GM18870 (cell line): ENCODE measurements around the gene AARSD1.
"Not testable (repeated sequence)": the region's sequence is repeated elsewhere in the genome, so short reads cannot be mapped to it uniquely, and the experiment has no call there.

Experiments used
- ATAC-seq: cut with Tn5 transposase; IDR thresholded peaks from one replicate; pipeline ENCODE4 v1.9.1; 2021; ENCODE audit warnings: moderate library complexity; ENCODE audit not compliant: unreplicated experiment

AARSD1 gene

DNA sequence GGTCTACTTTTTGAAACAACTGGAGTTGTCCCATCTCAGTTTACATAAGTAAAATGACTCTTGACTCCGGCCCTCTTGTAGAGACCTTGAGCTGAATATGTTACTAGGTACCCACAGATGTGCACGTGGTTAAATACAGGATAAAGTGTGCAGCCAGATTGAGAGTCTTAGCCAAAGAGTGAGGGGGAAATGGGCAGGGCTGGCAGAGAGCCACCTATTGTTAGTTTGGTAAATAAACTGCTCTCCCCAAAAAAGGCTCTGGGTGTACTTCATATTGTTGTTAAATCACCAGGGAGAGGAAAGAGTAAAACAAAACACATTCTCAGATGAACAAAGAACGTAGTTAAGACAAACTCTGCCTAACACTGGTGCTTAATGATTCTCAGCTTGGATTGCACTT, 43.3 kb downstream of the AARSD1 start:
- ATAC-seq = no peak

DNA sequence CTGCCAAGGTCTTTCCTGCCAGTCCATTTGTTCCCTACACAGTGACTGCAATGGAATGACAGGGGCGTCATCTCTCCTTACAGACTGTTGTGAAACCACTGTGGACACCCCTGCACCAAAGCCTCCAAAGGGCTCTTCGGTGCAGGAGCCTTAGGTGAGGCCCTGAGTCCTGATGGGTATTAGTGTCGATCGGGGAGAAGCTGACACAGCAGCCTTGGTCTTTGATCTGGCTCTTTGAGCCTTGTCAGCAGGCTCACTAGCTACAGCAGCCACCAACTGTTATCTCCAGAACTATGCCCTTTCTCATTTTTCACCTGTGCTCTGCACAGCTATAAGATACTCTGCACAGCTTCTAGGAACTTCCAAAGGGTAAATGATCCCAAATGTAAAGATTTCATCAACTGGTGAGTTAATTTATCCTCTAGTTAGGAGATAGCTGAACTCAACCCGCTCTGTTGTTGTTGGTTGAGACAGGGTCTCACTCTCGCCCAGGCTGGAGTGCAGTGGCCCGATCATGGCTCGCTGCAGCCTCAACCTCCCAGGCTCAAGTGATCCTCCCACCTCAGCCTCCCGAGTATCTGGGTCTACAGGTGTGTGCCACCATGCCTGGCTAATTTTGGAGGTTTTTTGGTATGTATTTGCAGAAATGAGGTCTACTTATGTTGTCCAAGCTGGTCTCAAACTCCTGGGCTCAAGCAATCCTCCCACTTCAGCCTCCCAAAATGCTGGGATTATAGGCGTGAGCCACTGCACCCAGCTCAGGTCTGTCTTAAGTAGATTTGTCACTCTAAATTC, 44.0 kb downstream of the AARSD1 start:
- no peak for ATAC-seq

DNA sequence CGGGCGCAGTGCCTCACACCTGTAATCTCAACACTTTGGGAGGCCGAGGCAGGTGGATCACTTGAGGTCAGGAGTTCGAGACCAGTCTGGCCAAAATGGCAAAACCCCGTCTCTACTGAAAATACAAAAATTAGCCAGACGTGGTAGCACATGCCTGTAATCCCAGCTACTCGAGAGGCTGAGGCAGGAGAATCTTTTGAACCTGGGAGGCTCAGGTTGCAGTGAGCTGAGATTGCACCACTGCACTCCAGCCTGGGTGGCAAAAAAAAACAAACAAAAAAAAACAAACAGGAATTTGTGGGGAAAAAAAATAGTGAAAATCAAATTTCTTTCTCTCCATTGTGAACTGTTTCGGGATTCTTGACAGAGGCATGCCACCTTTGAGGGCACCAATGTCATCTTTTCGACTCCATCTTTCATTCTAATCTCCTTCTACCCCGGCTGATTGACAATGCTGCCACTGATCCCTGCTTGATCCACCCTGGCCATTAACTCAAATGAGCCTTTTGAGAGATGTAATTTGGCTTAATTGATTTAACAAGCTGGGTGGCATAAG, 44.7 kb downstream of the AARSD1 start:
- ATAC-seq = not testable (repeated sequence)

DNA sequence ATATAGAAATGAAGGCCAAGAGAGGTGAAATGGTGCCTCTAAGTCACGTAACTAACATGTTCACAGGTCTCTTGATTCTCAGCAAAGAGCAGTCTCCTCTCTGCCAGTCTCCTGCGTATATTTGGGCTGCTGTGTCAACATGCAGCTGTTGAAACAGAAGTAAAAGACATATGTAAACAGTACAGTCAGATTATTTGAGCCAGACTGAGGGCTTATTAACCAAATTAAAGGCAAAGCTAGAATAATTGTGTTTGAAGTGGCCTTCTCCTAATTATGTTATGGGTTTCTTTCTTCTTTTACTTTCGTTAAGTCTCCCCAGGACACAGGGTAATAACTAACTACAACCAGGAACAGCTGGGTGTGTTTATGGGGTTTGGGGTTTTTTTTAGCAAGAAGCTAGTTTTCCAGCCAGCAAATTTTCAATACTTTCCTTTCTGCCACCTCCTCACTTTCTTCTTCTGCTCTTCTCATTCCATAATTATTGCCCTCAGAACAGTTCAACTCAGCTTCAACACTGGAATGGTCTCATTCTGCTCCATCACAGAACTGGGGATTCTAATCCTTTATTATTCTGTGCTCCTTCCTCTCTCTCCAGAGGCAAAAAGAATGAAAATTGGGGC, 45.2 kb downstream of the AARSD1 start:
- no peak for ATAC-seq

DNA sequence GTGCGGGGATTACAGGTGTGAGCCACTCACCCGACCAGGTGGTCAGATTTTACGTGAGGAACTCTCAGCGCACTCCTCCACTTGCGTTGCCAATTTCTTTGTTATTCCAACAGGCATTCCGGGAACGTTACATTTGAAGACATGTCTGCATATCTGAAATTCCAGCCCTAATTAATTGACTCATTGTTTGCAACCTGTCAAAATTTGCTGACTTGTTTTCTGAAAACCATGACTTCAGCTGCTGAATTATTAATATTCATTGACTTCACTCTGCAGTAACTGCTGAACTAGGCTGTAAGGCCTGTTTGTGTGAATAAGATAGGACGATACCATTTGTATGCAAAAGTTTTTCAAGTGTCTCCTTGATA, 47.0 kb downstream of the AARSD1 start:
- no peak for ATAC-seq

DNA sequence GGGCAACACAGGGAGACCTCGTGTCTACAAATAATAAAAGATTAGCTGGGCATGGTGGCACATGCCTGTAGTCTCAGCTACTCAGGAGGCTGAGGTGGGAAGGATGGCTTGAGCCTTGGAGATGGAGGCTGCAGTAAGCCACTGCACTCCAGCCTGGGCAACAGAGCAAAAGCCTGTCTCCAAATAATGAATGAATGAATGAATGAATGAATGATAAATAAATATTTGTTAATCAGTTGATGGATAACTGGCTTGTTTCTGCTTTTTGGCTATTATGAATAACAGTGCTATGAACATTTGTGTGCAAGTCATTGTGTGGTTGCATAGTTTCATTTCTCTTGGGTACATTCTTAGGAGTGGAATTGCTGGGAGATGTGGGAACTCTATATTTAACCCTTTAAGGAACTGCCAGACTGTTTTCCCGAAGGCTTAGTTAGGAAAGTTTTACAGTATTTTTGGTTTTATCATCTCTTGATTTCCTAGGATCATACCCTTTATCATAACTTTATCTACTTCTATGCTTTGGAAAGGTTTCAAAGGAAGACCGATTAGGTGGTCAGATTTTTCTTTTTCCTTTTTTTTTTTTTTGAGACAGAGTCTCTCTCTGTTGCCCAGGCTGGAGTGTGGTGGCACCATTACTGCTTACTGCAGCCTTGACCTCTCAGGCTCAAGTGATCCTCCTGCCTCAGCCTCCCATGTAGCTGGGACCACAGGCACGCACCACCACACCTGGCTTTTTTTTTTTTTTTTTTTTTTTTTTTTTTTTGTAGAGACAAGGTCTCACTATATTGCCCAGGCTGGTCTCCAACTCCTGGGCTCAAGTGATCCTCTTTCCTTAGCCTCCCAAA, 47.6 kb downstream of the AARSD1 start:
- not testable (repeated sequence) for ATAC-seq

DNA sequence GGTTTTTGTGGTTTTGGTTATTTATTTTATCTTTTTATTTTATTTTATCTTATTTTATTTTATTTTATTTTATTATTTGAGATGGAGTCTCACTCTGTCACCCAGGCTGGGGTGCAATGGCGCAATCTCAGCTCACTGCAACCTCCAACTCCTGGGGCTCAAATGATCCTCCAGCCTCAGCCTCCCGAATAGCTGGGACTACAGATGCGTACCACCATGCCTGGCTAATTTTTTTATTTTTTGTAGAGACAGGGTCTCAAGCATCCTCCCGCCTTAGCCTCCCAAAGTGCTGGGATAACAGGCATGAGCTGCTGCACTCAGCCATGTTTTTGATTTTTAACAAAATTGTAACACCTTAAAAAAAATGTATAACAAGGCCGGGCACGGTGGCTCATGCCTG, 49.0 kb downstream of the AARSD1 start:
- ATAC-seq = not testable (repeated sequence)

DNA sequence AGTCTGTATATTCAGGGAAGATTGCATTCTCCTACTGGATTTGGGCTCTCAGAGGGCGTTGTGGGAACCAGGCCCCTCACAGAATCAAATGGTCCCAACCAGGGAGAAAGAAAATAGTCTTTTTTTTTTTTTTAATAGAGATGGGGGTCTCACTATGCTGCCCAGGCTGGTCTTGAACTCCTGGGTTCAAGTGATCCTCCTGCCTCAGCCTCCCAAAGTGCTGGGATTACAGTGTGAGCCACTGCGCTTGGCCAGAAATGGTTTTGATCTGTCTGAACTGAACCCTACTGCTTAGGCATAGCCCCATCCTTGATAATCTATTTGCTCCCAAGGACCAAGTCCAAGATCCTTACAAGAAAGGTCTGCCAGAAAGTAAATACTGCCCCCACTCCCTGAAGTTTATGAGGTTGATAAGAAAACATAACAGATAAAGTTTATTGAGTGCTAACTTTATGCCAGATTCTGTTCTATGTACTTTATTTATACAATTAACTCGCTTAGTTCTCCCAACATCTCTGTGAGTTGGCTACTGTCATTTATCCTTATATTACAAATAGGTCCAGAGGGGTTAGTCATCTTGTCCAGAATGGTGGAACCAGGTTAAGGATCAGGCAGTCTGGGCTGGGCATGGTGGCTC, 50.2 kb downstream of the AARSD1 start:
- ATAC-seq = no peak

DNA sequence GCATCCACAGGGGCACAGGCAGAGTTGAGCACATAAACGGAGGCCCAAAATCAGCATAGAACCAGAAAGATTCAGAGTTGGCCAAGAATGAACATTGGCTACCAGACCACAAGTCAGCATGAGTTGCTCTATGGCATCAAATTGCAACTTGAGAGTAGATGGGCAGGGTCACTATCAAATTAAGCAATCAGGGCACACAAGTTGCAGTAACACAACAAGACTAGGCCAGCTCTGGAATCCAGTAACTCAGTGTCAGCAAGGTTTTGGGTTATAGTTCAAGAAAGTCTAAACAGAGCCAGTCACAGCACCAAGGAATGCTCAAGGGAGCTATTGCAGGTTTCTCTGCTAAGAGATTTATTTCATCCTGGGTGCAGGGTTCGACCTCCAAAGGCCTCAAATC, 50.7 kb downstream of the AARSD1 start:
- ATAC-seq = no peak

DNA sequence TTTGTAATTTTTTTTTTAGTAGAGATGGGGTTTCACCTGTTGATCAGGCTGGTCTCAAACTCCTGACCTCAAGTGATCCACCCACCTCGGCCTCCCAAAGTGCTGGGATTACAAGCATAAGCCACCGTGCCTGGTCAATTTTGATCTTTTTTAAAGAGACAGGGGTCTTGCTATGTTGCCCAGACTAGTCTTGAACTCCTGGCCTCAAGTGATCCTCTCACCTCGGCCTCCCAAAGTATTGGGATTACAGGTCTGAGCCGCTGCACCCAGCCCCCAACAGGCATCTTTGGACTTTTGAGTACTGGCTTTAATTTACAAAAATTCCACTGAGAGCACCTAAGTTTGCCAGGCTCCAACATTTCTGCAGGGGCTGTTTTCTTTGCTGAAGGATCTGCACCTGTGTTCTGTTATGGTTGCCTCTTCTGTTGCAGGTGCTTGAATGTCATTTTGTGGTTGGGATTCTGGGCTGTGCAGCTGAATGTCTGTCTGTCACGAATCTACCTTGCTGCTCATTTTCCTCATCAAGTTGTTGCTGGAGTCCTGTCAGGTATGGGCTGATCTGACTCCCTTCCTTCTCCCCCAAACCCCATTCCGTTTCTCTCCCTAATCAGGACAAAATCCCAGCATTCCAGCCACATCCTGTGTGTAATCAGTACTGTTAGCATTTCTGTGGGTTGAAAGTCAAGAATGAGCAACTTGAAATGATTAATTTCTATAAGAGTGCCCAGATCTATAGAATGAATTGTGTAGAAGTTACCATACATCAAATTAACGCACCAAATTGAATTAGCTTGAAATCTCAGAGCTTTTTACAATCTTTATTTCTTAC, 55.2 kb downstream of the AARSD1 start:
- no peak for ATAC-seq

DNA sequence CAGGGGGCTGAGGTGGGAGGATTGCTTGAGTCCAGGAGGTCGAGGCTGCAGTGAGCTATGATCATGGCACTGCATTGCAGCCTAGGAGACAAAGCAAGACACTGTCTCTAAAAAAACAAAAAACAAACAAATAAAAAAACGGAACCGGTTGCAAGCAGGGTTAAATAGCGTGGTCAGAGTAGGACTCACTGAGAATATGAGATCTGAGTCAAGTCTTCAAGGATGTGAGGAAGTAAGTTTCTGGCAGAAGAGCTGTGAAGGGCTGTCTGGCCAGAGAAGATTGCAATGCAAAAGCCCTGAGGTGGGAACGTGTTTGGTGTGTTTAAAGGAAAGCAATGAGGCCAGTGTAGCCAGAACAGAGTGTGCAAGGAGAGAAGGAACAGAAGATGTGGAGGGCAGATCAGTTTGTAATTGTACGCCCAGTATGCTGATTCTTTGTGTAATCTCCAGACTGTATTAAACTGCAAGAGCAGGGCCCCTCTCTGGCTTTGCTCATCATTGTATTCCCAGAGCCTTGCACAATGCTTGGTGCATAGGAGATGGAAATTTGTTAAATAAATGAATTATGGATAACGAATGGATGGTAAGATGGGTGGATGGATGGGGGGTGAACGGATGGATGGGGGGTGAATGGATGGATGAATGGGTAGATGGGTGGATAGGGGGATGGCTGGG, 57.3 kb downstream of the AARSD1 start:
- no peak for ATAC-seq

DNA sequence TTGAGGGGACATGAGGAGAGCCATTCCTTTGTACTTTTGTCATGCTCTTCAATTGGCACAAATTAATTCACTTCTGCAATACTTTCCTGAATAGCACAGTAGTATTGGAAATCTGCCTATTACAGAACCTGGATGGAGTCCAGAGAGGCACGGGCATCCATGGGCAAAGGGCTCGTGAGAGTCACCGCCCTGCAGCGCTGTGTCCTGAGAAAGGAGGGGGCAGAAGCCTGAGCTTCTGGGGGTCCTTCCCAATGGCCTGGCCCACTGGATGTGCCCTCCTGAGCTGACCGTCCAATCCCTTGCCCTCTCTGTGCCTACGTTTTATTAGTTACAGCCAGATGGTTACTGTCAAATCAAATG, 60.2 kb downstream of the AARSD1 start:
- ATAC-seq = no peak

DNA sequence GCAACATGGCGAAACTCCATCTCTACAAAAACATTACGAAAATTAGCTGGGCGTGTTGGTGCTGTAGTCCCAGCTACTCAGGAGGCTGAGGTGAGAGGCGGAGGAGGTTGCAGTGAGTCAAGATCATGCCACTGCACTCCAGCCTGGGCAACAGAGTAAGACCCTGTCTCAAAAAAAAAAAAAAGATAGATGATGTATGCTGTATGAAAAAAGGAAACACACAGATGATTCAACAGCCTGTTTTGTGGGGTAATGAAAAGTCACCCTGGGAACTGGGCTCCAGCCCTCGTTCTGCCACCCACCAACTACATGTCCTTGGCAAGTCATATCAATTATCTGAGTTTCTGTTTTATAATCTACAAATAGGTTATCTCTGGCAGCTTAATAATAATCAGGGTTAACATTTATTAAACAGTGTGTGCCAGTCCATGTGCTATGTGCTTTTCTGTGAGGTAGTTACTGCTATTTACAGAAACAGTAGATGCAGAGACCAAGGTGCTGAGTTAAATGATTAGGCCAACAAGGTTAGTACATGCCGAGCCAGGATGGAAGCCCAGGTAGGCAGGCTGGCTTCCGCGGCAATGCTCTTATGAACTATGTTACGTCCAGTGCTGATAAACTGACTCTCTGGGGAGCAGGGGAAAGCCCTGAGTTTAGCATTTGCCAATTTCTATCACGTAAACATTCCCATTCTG, 62.6 kb downstream of the AARSD1 start:
- ATAC-seq = no peak
